HepG2 (cell line): ENCODE results near the gene PCBP1. TPM values are rescaled to one million over a fixed set of nuclear protein-coding genes. Genes with fewer than 3 reads are reported as not detected.
A peak's percentile ranks its signal among the peaks of the same experiment; 100 is the strongest.

ENCODE experiments used
- CBX1 ChIP-seq: IDR thresholded peaks from one replicate; pipeline ENCODE4 v1.6.1; 2016; ENCODE audit warnings: antibody characterized with exemption, low read depth
- ELF3 ChIP-seq: IDR thresholded peaks from 2 replicates; pipeline ENCODE4 v1.6.1; 2016; ENCODE audit warnings: missing genetic modification reagents, missing compliant biosample characterization
- FOXA1 ChIP-seq, 2 experiments: fragments of 450-650 bp in 1 of 2; sonication (generic) in 1 of 2; formaldehyde crosslinking in 1 of 2; IDR thresholded peaks; 2 replicates each; pipeline versions ENCODE4 v1.4.0 to v1.6.1; 2016 to 2020; ENCODE audit warnings: missing genetic modification reagents in 1 of 2
- ISL2 ChIP-seq: sonication (generic); formaldehyde crosslinking; IDR thresholded peaks from 2 replicates; pipeline ENCODE4 v1.5.0; 2020; ENCODE audit warnings: missing genetic modification reagents
- KAT7 ChIP-seq: IDR thresholded peaks from 2 replicates; pipeline ENCODE4 v1.6.1; 2018; ENCODE audit warnings: borderline replicate concordance, missing compliant biosample characterization
- KDM3A ChIP-seq: IDR thresholded peaks from 2 replicates; pipeline ENCODE4 v1.6.1; 2018; ENCODE audit warnings: low read depth, missing compliant biosample characterization
- KDM6A ChIP-seq: IDR thresholded peaks from 2 replicates; pipeline ENCODE4 v1.6.1; 2016; ENCODE audit warnings: low read depth
- MATR3 ChIP-seq: sonication (generic); formaldehyde crosslinking; IDR thresholded peaks from 2 replicates; pipeline ENCODE4 v1.4.0; 2020; ENCODE audit warnings: missing genetic modification reagents
- MBD4 ChIP-seq: IDR thresholded peaks from 2 replicates; pipeline ENCODE4 v1.6.1; 2012; ENCODE audit warnings: low read length, inconsistent platforms, borderline replicate concordance
- MED1 ChIP-seq: sonication (generic); formaldehyde crosslinking; IDR thresholded peaks from 2 replicates; pipeline ENCODE4 v1.4.0; 2020; ENCODE audit warnings: missing genetic modification reagents
- NFE2L1 ChIP-seq: sonication (generic); formaldehyde crosslinking; IDR thresholded peaks from 2 replicates; pipeline ENCODE4 v1.4.0; 2020; ENCODE audit warnings: missing genetic modification reagents, mild to moderate bottlenecking, borderline replicate concordance
- PRMT3 ChIP-seq: sonication (generic); formaldehyde crosslinking; IDR thresholded peaks from 2 replicates; pipeline ENCODE4 v1.8.1; 2022; ENCODE audit warnings: low read depth, mild to moderate bottlenecking, moderate library complexity, missing genetic modification reagents, borderline replicate concordance
- TEAD3 ChIP-seq: optimal IDR thresholded peaks from 2 replicates; pipeline ENCODE3; 2016; ENCODE audit warnings: borderline replicate concordance
- ZFY ChIP-seq: sonication (generic); formaldehyde crosslinking; IDR thresholded peaks from 2 replicates; pipeline ENCODE4 v1.4.0; 2020; ENCODE audit warnings: missing genetic modification reagents
- ZNF468 ChIP-seq: sonication (generic); formaldehyde crosslinking; IDR thresholded peaks from 2 replicates; pipeline ENCODE4 v1.8.0; 2022; ENCODE audit warnings: mild to moderate bottlenecking, moderate library complexity, missing genetic modification reagents
- ZNF652 ChIP-seq: IDR thresholded peaks from 2 replicates; pipeline ENCODE4 v1.6.1; 2016; ENCODE audit warnings: low read depth, borderline replicate concordance
- ZNF775 ChIP-seq: sonication (generic); formaldehyde crosslinking; IDR thresholded peaks from 2 replicates; pipeline ENCODE4 v1.4.0; 2020; ENCODE audit warnings: missing genetic modification reagents, mild to moderate bottlenecking, moderate library complexity, borderline replicate concordance
- ZSCAN9 ChIP-seq: IDR thresholded peaks from 2 replicates; pipeline ENCODE4 v1.6.1; 2016; ENCODE audit warnings: borderline replicate concordance
- polyA plus RNA-seq, 8 experiments: library from polyadenylated mRNA; depleted of rRNA in 3 of 8; stranded (reverse) in 7 of 8; unstranded in 1 of 8; fragments of >200 nt; fragmentation: Illumina TruSeq in 4 of 8; extraction: Trizol in 4 of 8; gene quantifications; 2 replicates each; pipeline versions ENCODE4 v1.2.1 to v1.2.3, GENCODE V29; 2011 to 2016; ENCODE audit warnings: low read depth in 4 of 8, missing spikeins in 1 of 8, mixed read lengths in 1 of 8; ENCODE audit not compliant: insufficient read depth in 1 of 8
- total RNA-seq, 5 experiments: library from RNA; depleted of rRNA; stranded (reverse); fragments of >200 nt; fragmentation: Illumina TruSeq; extraction: Trizol; gene quantifications; 2 replicates each; pipeline ENCODE4 v1.2.3, GENCODE V29; 2016; ENCODE audit warnings: low read depth in 1 of 5
- TF ChIP-seq, protein P1 (sequence below): sonication (generic); formaldehyde crosslinking; IDR thresholded peaks from 2 replicates; pipeline ENCODE4 v1.4.0; 2020; ENCODE audit warnings: missing genetic modification reagents, borderline replicate concordance
- TF ChIP-seq, protein P2 (sequence below): sonication (generic); formaldehyde crosslinking; IDR thresholded peaks from 2 replicates; pipeline ENCODE4 v1.5.0; 2020; ENCODE audit warnings: missing genetic modification reagents, mild to moderate bottlenecking, borderline replicate concordance
- TF ChIP-seq, protein P3 (sequence below): IDR thresholded peaks from 2 replicates; pipeline ENCODE4 v1.6.1; 2016; ENCODE audit warnings: low read depth, borderline replicate concordance
- TF ChIP-seq, protein P4 (sequence below): IDR thresholded peaks from 2 replicates; pipeline ENCODE4 v1.6.1; 2016; ENCODE audit warnings: missing genetic modification reagents, missing compliant biosample characterization
- TF ChIP-seq, protein P5 (sequence below): sonication (generic); formaldehyde crosslinking; IDR thresholded peaks from 2 replicates; pipeline ENCODE4 v1.4.0; 2020; ENCODE audit warnings: missing genetic modification reagents, mild to moderate bottlenecking, borderline replicate concordance
- TF ChIP-seq, protein P6 (sequence below): sonication (generic); formaldehyde crosslinking; IDR thresholded peaks from 2 replicates; pipeline ENCODE4 v1.5.1; 2020; ENCODE audit warnings: missing genetic modification reagents, mild to moderate bottlenecking, borderline replicate concordance

The PCBP1 gene
- total and polyA plus RNA-seq, 2 of the 13 experiments (the other 11 are each of a cell fraction or from before 2014, with no cell fraction given) = 32.0 to 137 TPM

DNA sequence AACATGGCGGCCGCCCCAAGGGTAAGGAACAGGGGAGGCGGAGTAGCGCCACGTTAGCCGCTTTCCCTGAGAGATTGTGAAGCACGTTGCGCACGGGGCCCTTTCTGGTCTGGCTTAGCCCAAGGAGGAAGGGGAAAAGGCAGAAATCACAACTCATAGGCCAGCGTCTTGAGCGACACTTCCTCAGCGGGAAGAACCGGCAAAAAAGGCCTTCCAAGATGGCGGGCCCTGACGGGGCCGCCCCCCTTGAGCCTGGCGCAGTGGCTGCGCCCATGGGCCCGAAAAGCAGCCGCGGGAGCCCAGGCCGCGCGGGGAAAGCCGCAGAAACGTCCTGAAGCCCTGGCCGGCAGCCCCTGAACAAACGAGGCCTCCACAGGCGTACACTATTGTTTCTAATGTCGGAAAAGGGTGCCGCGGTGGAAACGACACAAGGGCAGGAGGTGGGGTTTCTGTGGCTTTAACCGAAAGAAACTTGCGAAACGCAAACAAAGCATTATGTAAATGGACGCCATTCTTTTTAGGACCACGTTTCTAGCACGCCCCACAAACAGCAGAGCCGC lies 919 bp upstream of the PCBP1 start (continued):
- TF ChIP-seq, protein P1, sequence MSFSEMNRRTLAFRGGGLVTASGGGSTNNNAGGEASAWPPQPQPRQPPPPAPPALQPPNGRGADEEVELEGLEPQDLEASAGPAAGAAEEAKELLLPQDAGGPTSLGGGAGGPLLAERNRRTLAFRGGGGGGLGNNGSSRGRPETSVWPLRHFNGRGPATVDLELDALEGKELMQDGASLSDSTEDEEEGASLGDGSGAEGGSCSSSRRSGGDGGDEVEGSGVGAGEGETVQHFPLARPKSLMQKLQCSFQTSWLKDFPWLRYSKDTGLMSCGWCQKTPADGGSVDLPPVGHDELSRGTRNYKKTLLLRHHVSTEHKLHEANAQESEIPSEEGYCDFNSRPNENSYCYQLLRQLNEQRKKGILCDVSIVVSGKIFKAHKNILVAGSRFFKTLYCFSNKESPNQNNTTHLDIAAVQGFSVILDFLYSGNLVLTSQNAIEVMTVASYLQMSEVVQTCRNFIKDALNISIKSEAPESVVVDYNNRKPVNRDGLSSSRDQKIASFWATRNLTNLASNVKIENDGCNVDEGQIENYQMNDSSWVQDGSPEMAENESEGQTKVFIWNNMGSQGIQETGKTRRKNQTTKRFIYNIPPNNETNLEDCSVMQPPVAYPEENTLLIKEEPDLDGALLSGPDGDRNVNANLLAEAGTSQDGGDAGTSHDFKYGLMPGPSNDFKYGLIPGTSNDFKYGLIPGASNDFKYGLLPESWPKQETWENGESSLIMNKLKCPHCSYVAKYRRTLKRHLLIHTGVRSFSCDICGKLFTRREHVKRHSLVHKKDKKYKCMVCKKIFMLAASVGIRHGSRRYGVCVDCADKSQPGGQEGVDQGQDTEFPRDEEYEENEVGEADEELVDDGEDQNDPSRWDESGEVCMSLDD (CRISPR knock-in tag) = peak; percentile 79; the same call in 1 of the 2 replicates
- TF ChIP-seq MATR3 (CRISPR knock-in tag) = no peak
- no peak; the same call in 1 of the 2 replicates for TF ChIP-seq ELF3
- TF ChIP-seq, protein P2, sequence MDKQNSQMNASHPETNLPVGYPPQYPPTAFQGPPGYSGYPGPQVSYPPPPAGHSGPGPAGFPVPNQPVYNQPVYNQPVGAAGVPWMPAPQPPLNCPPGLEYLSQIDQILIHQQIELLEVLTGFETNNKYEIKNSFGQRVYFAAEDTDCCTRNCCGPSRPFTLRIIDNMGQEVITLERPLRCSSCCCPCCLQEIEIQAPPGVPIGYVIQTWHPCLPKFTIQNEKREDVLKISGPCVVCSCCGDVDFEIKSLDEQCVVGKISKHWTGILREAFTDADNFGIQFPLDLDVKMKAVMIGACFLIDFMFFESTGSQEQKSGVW (CRISPR knock-in tag) = no peak
- TF ChIP-seq, protein P3, sequence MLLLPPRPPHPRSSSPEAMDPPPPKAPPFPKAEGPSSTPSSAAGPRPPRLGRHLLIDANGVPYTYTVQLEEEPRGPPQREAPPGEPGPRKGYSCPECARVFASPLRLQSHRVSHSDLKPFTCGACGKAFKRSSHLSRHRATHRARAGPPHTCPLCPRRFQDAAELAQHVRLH (CRISPR knock-in tag) = peak; percentile 19; the same call in 1 of the 2 replicates
- peak; percentile 48; the same call in 1 of the 2 replicates for TF ChIP-seq KAT7 (CRISPR knock-in tag)
- peak; percentile 63 for TF ChIP-seq TEAD3 (CRISPR knock-in tag)
- TF ChIP-seq MED1 = peak; percentile 85
- no peak for TF ChIP-seq PRMT3 (CRISPR knock-in tag)
- peak; percentile 57; the same call in 1 of the 2 replicates for TF ChIP-seq ZSCAN9 (CRISPR knock-in tag)
- TF ChIP-seq ZNF468 (CRISPR knock-in tag) = no peak
- TF ChIP-seq, protein P4, sequence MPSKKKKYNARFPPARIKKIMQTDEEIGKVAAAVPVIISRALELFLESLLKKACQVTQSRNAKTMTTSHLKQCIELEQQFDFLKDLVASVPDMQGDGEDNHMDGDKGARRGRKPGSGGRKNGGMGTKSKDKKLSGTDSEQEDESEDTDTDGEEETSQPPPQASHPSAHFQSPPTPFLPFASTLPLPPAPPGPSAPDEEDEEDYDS (CRISPR knock-in tag) = no peak; the same call in 1 of the 2 replicates
- TF ChIP-seq, protein P5, sequence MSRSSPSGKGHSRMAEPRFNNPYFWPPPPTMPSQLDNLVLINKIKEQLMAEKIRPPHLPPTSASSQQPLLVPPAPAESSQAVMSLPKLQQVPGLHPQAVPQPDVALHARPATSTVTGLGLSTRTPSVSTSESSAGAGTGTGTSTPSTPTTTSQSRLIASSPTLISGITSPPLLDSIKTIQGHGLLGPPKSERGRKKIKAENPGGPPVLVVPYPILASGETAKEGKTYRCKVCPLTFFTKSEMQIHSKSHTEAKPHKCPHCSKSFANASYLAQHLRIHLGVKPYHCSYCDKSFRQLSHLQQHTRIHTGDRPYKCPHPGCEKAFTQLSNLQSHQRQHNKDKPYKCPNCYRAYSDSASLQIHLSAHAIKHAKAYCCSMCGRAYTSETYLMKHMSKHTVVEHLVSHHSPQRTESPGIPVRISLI (CRISPR knock-in tag) = no peak; the same call in 1 of the 2 replicates
- peak; percentile 79 for TF ChIP-seq FOXA1 (IDR thresholded peaks at IDR 0.05)
- peak; percentile 99 for TF ChIP-seq FOXA1 (CRISPR knock-in tag; IDR thresholded peaks at IDR 0.05)
- no peak for TF ChIP-seq KDM6A (CRISPR knock-in tag)
- TF ChIP-seq ZNF652 (CRISPR knock-in tag) = no peak
- TF ChIP-seq NFE2L1 (CRISPR knock-in tag) = 0 out of 2 replicates have a peak, but pooled peaks have one; percentile 14
- no peak for TF ChIP-seq MBD4
- 0 out of 2 replicates have a peak, but pooled peaks have one; percentile 20 for TF ChIP-seq ZNF775 (CRISPR knock-in tag)
- peak; percentile 45 for TF ChIP-seq CBX1
- TF ChIP-seq, protein P6, sequence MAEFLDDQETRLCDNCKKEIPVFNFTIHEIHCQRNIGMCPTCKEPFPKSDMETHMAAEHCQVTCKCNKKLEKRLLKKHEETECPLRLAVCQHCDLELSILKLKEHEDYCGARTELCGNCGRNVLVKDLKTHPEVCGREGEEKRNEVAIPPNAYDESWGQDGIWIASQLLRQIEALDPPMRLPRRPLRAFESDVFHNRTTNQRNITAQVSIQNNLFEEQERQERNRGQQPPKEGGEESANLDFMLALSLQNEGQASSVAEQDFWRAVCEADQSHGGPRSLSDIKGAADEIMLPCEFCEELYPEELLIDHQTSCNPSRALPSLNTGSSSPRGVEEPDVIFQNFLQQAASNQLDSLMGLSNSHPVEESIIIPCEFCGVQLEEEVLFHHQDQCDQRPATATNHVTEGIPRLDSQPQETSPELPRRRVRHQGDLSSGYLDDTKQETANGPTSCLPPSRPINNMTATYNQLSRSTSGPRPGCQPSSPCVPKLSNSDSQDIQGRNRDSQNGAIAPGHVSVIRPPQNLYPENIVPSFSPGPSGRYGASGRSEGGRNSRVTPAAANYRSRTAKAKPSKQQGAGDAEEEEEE (CRISPR knock-in tag) = no peak
- TF ChIP-seq ZFY = peak; percentile 96
- no peak; the same call in none of the 2 replicates for TF ChIP-seq ISL2 (CRISPR knock-in tag)
- TF ChIP-seq KDM3A (CRISPR knock-in tag) = peak; percentile 83; the same call in 1 of the 2 replicates
